KMS-11 (cell line): ENCODE data around the gene FABP2.
"Not testable (repeated sequence)": the region's sequence is repeated elsewhere in the genome, so short reads cannot be mapped to it uniquely, and the experiment has no call there.

Experiments used
- H2AFZ ChIP-seq: fragments of 200-600 bp; sonication (generic); 2 replicates; pipeline ENCODE4 v1.6.1; 2016; ENCODE audit warnings: antibody characterized with exemption, mixed run types, low read depth
- H3K27ac ChIP-seq: fragments of 200-600 bp; sonication (generic); 2 replicates; pipeline ENCODE4 v1.6.1; 2016; ENCODE audit warnings: mild to moderate bottlenecking, mixed run types
- H3K27me3 ChIP-seq: fragments of 200-600 bp; sonication (generic); 2 replicates; pipeline ENCODE4 v1.6.1; 2017; ENCODE audit warnings: mild to moderate bottlenecking, low read depth, mixed run types, moderate library complexity; ENCODE audit not compliant: insufficient read depth
- H3K36me3 ChIP-seq: fragments of 200-600 bp; sonication (generic); 2 replicates; pipeline ENCODE4 v1.6.1; 2017; ENCODE audit warnings: mild to moderate bottlenecking, mixed run types; ENCODE audit not compliant: insufficient read depth
- H3K4me1 ChIP-seq: fragments of 200-600 bp; sonication (generic); 2 replicates; pipeline ENCODE4 v1.6.1; 2016; ENCODE audit warnings: mild to moderate bottlenecking, low read depth, mixed run types; ENCODE audit not compliant: poor library complexity, severe bottlenecking
- H3K4me2 ChIP-seq: fragments of 200-600 bp; sonication (generic); 2 replicates; pipeline ENCODE4 v1.7.0; 2016; ENCODE audit warnings: mild to moderate bottlenecking, mixed run types
- H3K4me3 ChIP-seq: fragments of 200-600 bp; sonication (generic); IDR thresholded peaks from 2 replicates; pipeline ENCODE4 v1.6.1; 2017; ENCODE audit warnings: low read depth, low read length, mixed read lengths; ENCODE audit not compliant: insufficient read depth
- H3K79me2 ChIP-seq: fragments of 200-600 bp; sonication (generic); 2 replicates; pipeline ENCODE4 v1.6.1; 2016; ENCODE audit warnings: low read depth, mixed run types; ENCODE audit not compliant: insufficient read depth
- H3K9ac ChIP-seq: fragments of 200-600 bp; sonication (generic); 2 replicates; pipeline ENCODE4 v1.6.1; 2016; ENCODE audit warnings: mild to moderate bottlenecking, mixed run types
- H4K20me1 ChIP-seq: fragments of 200-600 bp; sonication (generic); 2 replicates; pipeline ENCODE4 v1.6.1; 2016; ENCODE audit warnings: mild to moderate bottlenecking, mixed run types; ENCODE audit not compliant: insufficient read depth
- TF ChIP-seq, protein P1 (sequence below): fragments of 200-600 bp; sonication (generic); conservative IDR thresholded peaks from 2 replicates; pipeline ENCODE4 v1.6.1; 2017; ENCODE audit warnings: low read depth, mild to moderate bottlenecking, antibody characterized with exemption, low read length, moderate library complexity, mixed read lengths

FABP2 gene

DNA sequence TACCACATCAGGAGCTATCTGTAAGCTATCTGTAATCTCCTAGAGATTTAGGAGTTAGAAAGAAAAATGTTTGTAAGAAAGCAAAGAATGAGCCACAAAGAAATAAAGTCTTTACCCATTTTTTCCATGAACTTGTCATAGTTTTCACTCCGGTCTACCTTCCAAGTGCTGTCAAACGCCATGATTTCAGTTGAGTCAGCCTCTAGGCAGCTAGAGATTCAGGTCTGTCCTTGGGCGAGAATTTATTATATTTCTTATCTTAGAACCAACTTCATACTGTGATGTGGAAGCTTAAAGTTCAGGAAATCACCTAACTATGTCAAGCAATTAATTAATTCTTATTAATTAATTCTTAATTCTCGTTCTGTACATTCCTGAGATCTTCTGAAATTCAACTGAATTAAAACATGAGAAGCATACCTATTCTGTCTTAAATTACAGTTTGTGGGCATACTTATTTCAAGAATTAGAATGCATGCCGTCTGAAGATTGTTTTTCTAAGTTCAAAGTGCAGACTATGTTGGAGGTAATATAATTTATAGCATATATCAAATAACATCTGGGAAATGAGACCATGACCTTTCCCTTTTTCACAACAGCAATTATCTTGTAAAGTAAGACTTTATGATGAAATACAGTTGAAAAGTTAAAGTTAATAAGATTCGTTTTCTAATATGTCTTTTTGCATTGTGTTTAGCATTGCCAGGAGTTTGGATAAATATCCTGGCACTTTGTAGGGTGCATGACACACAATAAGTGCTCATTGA lies at the start of gene FABP2:
Gene FABP2 (minus strand): TSS at position 218 of the 767 bp plus-strand sequence. CDS start 36 bp downstream, at position 182.
- no peaks in the 10 kb centered on the region for H3K79me2 ChIP-seq
- H3K9ac ChIP-seq = no peak within 1 kb of the TSS
- no peaks in the 10 kb centered on the region for H3K36me3 ChIP-seq
- no peak within 1 kb of the TSS for H3K4me2 ChIP-seq
- H2AFZ ChIP-seq = no peak within 1 kb of the TSS
- no peak within 1 kb of the TSS for H3K27ac ChIP-seq
- H3K4me1 ChIP-seq = no peaks in the 10 kb centered on the region
- H3K4me3 ChIP-seq = no peak within 1 kb of the TSS
- no peaks in the 10 kb centered on the region for H3K27me3 ChIP-seq
- H4K20me1 ChIP-seq = no peaks in the 10 kb centered on the region
- TF ChIP-seq, protein P1, sequence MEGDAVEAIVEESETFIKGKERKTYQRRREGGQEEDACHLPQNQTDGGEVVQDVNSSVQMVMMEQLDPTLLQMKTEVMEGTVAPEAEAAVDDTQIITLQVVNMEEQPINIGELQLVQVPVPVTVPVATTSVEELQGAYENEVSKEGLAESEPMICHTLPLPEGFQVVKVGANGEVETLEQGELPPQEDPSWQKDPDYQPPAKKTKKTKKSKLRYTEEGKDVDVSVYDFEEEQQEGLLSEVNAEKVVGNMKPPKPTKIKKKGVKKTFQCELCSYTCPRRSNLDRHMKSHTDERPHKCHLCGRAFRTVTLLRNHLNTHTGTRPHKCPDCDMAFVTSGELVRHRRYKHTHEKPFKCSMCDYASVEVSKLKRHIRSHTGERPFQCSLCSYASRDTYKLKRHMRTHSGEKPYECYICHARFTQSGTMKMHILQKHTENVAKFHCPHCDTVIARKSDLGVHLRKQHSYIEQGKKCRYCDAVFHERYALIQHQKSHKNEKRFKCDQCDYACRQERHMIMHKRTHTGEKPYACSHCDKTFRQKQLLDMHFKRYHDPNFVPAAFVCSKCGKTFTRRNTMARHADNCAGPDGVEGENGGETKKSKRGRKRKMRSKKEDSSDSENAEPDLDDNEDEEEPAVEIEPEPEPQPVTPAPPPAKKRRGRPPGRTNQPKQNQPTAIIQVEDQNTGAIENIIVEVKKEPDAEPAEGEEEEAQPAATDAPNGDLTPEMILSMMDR = no peak

DNA sequence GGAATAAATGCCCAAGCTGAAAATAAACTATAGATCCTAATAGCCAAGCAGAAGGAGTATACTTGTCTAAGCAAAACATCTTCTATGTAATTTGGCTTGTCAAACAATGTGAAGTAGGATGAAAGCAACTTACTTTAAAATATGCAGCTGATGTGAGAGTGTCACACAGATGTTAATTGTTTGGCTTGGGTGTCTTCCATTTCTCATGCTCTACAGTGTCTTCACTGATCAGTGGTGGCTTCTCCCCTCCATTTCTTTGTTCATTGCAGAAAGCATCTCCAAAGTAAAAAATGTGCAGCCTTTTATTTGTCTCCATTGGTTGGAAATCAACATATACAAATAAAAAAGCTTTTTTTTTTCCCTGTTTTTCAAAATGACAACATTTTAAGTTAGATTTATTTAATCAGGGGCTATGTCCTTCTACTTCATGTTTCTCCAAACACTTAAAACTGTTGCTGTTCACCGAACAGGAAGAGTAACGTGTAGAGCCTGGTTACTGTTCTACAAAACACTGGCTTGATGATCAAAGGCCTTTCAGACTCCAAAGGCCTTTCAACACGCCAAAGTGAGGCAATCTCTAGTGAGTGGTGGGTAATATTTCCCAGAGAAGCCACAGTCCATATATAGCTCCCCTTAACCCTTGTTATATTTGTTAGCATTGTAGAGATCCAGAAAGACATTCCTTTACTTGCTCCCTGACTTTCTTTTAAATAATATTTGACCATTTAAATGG lies 49.2 kb upstream of the FABP2 start:
- H2AFZ ChIP-seq, H3K79me2 ChIP-seq, H3K9ac ChIP-seq, H3K4me2 ChIP-seq, H3K27me3 ChIP-seq, H4K20me1 ChIP-seq, H3K4me1 ChIP-seq, H3K27ac ChIP-seq, H3K36me3 ChIP-seq, H3K4me3 ChIP-seq: not testable (repeated sequence)

DNA sequence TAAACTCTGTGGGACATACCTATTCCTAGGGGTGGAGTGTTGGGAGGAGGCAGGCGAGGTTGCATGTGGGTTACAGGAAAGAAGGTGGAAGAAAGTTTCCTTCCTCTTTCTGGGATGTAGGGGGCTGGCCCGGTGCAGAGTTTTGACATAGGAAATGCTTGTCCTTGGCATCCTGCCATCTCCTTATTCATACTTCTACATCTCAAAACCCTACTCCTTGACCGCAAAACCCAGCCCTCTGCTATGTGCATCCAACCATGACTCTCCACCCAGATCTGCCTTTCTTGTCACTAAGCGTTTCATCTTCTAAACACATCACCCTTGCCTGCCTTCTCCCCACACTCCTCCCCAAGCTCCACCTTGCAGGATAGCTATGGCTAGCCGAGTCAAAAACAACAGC lies 48.5 kb upstream of the FABP2 start:
- H3K79me2 ChIP-seq, H4K20me1 ChIP-seq, H3K27me3 ChIP-seq, H3K4me2 ChIP-seq, H3K4me1 ChIP-seq, H3K4me3 ChIP-seq, H3K36me3 ChIP-seq, H3K27ac ChIP-seq, H2AFZ ChIP-seq, H3K9ac ChIP-seq: not testable (repeated sequence)

DNA sequence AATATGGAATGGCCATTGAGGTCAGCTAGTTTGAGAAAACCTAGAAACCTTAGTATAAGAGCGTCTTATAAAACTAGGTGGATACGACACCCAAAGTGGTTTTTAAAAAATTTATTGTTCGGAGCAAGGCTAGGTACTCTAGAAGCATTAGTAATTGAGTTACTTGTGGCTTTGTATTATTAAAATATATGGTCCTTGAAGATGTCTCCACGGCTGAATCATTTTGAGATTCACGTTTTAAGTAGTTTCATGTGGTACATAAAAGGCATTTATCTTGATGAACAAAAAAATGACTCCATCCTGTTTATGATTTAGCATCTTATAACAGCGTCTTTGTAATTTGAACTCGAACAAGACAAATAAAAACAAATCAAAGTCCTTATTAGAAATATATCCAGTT lies 44.9 kb upstream of the FABP2 start:
- H3K9ac ChIP-seq, H3K36me3 ChIP-seq, H3K79me2 ChIP-seq, H3K27ac ChIP-seq, H4K20me1 ChIP-seq, H3K4me1 ChIP-seq, H3K4me3 ChIP-seq, H3K27me3 ChIP-seq, H2AFZ ChIP-seq, H3K4me2 ChIP-seq: not testable (repeated sequence)

DNA sequence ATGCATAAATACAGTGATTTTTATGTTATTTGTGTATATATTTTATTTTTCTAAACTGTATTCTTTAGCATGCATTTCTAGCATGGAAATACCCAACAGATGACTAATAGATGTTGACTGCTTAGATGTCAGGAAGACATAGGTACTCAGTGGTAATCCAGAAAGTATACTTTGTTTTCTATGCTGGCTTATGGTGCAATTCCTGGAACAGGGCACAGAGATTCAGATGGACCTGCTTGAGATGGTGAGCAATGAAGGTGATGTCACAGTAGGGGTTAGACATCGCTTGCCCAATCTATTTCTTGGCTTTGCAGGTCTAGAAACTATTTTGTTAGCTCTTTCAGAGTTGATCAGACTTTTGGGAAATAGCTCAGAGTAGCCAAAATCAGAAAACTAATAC lies 42.3 kb upstream of the FABP2 start:
- not testable (repeated sequence) for H3K4me3 ChIP-seq, H3K4me2 ChIP-seq, H3K27ac ChIP-seq, H3K9ac ChIP-seq, H3K79me2 ChIP-seq, H3K36me3 ChIP-seq, H2AFZ ChIP-seq, H3K27me3 ChIP-seq, H4K20me1 ChIP-seq, H3K4me1 ChIP-seq

DNA sequence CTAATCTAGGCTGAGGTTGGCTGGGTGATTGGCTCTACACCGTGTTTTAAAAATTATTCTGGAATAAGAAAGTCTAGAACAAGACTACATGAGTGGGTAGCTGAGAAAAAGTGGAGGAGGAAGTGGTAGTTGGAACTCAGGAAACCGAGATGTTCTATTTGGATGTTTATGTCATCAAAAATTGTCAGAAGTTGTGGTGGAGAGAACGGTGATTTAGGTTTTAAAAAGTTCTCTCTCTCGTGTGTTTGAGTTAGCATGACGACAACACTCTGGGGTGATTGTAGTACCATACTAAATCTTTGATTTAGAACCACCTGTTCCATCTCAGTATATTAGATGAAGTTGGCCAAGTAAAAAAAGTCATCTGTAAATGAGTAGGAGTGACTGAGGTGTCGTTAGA lies 41.4 kb upstream of the FABP2 start:
- H3K36me3 ChIP-seq, H3K79me2 ChIP-seq, H3K4me2 ChIP-seq, H3K27me3 ChIP-seq, H3K4me3 ChIP-seq, H4K20me1 ChIP-seq, H3K4me1 ChIP-seq, H2AFZ ChIP-seq, H3K27ac ChIP-seq, H3K9ac ChIP-seq: not testable (repeated sequence)

DNA sequence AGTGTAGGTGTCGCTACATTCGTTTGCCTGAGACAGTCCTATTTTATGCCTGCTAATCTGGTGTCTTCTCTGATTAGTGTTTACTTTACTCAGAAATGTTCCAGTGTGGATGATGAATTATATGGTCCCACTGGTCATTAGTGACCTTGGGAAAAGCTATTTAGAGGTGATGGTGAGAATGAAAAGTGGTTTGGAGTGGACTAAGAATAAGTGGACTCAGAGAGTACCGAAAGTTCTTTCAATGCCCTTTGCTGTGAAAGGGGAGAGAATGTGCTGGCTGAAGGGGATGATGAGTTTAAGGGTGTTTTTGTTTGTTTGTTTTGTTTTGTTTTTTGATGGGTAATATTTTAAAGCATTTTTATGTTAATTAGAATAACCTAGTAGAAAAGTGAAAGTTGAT lies 40.5 kb upstream of the FABP2 start:
- H3K27me3 ChIP-seq, H2AFZ ChIP-seq, H3K9ac ChIP-seq, H4K20me1 ChIP-seq, H3K4me2 ChIP-seq, H3K36me3 ChIP-seq, H3K4me1 ChIP-seq, H3K79me2 ChIP-seq, H3K4me3 ChIP-seq, H3K27ac ChIP-seq: not testable (repeated sequence)

DNA sequence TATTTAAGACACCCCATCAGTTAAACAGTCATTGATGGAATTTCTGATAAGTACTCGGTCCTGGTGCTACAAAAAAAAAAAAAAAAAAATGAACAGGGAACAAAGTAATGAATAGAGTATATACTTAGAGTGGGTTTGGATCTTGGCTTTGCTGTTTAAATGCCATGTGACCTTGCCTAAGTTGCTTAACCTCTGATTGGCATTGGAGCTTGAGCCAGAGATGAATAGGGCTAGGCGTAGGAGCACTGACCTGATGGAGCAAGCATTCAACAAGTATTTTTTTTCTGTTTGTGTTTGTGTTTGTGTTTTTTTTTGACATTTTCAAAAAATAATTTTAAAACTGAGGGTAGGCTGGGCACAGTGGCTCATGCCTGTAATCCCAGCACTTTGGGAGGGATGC lies 37.9 kb upstream of the FABP2 start:
- not testable (repeated sequence) for H3K4me3 ChIP-seq, H3K4me2 ChIP-seq, H2AFZ ChIP-seq, H3K27ac ChIP-seq, H3K79me2 ChIP-seq, H3K9ac ChIP-seq, H3K4me1 ChIP-seq, H3K36me3 ChIP-seq, H4K20me1 ChIP-seq, H3K27me3 ChIP-seq

DNA sequence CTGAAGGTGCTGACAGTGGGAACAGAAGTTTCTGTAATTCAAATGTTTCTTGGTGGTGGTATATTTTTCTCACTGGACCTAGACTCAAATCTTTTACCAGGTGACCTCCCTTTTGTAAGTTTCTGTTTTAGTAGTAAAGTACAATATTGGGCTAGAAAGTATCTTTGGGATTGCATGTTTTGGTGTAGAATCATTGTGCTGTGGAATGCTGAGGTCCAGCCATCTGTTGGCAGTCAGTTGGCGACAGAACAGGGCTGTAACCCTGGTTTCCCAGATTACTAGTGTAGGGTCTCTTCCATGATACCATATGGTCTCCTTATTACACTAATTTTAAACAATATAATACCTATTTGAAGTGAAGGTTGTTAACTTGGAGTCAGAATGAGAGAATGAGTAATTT lies 34.9 kb upstream of the FABP2 start:
- not testable (repeated sequence) for H3K27ac ChIP-seq

More for the DNA sequence above, 34.9 kb upstream of the FABP2 start:
- H2AFZ ChIP-seq, H3K27me3 ChIP-seq, H3K4me2 ChIP-seq, H3K36me3 ChIP-seq, H3K4me1 ChIP-seq, H3K4me3 ChIP-seq, H3K9ac ChIP-seq, H3K79me2 ChIP-seq, H4K20me1 ChIP-seq: not testable (repeated sequence)
